SW 1271 (cell line): Measurements from ENCODE around the gene RGMB.

Source experiments
- DNase-seq, 2 experiments: peaks; one replicate each; lab custom pipeline; 2025; lab: John Stamatoyannopoulos, UW

Gene RGMB

DNA sequence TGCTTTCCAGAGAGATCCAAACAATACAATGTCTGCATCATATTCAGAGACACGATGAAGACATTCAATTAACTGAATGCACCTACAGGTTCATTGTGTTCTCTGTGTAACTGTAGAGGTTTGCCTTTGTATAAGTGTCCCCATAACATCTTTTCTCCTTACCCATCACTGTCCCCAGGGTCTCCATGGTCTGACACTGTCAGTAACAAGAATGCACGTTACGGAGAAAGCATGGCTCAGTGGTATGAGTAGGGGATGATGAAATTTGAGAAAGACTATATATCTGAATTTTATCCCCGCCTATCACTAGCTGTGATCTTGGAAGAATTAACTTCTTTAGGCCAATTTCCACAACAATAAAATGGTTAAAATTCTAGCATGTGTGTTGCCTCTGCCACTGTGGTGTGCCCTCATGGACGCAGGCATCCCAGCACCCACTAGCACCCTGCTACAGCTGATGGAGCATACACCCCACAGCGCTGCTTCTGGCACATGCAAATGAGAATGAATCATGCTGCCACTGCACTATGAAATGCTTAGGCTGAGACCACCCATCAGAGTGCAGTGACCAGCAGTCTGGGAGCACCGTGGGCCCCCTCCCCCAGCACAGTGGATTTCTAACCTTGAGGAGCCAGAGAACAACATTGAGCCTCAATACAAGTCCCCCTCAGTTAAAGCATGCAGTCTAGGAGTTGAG lies 54.3 kb downstream of the RGMB start:
- no peak for DNase-seq

DNA sequence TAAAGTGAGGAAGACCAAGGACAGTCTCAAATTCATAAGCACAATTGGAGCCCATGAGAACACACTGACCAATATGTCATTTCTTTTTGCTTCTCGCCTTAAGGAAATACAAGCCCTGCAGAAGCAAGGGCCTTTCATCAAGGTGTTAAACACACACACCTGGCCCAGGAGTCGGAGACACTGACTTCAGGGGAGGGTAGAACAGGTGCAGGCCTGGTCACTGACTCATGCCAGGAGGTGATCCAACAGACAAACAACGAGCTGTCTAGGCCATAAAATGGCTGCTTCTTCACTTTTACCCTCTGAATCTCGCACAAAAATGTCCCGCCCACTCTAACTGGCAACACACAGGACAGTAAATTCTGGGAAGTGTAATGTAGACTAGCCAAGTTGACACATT lies 62.7 kb downstream of the RGMB start:
- DNase-seq = no peak

DNA sequence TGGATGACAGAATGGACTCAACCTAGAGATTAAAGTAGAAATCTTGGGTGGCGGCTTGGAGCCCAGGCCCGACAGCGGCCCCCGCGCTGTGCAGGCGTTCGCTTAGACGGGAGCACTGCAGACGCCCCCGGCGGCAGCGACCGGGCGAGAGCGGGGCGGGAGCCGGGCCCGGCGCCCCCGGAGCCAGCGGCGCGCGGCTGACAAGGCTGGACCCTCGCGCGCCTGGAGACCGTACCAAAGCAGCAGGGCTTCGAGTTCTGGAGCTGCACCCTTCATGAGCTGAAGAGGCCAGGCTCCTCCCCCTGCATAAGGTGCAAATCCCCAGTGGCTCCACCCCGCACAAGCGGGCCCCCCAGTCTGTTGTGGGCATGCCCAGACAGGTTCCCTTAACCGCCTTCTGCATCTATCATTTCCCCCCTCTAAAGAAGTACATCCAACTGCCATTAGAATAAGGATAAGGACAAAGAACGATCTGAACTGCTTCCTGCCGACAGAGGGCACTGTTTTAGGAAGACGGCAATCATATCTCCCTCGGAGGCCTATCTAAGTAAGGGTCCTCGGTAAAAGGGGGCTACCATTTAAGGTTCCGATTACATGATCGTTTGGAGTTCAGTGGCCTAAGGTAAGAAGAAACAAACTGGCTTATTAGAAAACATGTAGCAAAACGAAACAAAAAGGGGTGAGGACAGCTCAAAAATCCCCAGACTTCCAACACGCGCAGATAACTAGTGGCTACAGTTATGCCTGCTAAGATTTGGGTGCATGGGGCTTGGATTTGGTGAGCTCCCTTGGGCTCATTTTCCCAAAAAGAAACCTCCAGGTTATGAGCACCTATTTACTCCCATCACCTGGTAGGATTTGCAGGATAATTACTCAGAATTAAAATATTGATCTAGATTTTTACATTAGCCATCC lies 66.3 kb downstream of the RGMB start:
- no peak for DNase-seq

DNA sequence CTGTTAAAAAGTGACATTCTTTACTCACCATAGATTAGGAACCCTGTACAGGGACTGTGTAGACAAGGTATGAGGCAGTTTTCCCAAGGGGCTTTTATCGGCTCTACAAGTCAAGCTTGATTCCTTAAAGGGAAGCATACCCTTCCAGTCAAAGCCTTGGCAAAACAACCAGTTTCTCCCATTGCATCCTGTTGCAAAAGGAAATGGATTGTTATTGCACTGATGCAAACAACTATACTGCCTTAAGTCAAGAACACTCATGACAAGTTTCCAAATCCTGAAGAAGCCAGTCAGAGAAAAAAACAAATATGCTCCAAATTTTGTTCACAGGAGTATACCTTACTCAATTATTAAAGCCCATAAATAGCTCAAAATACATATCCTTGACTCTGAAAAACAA lies 67.5 kb downstream of the RGMB start:
- DNase-seq = no peak

DNA sequence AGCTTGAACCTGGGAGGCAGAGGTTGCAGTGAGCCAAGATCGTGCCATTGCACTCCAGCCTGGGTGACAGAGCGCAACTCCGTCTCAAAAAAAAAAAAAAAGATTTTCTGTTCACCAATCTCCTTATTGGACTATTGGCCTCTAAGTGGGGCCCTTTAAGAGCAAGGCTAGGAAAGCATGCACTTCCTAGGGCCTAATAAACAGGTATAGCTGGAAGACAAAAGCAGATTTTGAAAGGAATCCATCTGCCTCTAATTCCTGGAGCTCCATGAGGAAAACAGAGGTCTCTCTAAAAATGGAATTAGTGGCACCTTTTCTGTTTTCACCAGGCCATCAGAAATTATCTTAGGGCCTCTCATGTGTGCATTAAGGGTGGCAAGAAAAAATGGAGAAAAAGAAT lies 70.0 kb downstream of the RGMB start:
- no peak for DNase-seq

DNA sequence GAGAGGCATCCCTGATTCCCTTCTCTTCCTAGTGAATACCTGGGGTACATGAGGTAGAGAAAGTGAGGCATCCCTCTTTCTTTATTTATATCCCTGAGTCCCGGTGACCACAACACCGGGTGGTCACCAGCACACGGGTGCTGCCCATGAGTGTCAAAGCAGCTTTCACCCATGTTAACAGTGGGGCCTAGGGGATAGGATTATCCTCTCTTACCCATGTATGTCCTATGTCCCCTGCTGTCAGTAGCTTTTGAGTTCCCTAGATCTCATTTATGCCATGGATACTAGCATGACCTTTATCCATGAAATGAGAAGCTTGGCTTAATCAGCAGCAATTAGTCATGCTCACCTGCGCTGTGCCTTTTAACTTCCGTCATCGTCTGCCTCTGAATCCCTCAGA lies 71.4 kb downstream of the RGMB start:
- no peak for DNase-seq

DNA sequence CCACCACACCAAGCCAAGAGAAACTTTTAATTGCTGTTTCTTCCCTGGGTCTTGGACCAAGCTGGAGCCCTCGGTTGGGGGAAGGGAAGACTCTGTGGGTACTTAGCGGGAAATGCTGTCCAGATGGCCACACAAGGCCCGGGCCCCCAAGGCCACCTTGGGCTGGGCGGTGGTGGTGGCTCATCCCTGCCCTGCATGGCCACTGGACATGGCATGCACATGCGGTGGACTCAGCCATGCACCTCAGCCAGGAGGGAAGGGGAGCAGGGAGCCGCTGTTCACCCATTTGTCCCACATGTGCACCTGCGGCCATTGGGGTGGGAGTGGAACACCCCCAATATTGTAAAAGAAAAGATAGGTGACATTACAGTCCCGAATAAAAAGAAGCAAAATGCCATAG lies 72.4 kb downstream of the RGMB start:
- DNase-seq = no peak
